Measurements from ENCODE around the gene STK38.
"Not testable (repeated sequence)": the region's sequence is repeated elsewhere in the genome, so short reads cannot be mapped to it uniquely, and the experiment has no call there.

- TF ChIP-seq, protein P1, sequence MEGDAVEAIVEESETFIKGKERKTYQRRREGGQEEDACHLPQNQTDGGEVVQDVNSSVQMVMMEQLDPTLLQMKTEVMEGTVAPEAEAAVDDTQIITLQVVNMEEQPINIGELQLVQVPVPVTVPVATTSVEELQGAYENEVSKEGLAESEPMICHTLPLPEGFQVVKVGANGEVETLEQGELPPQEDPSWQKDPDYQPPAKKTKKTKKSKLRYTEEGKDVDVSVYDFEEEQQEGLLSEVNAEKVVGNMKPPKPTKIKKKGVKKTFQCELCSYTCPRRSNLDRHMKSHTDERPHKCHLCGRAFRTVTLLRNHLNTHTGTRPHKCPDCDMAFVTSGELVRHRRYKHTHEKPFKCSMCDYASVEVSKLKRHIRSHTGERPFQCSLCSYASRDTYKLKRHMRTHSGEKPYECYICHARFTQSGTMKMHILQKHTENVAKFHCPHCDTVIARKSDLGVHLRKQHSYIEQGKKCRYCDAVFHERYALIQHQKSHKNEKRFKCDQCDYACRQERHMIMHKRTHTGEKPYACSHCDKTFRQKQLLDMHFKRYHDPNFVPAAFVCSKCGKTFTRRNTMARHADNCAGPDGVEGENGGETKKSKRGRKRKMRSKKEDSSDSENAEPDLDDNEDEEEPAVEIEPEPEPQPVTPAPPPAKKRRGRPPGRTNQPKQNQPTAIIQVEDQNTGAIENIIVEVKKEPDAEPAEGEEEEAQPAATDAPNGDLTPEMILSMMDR (conservative IDR thresholded peaks at IDR 0.05): not testable (repeated sequence)
- not testable (repeated sequence) for TF ChIP-seq EZH2 (IDR thresholded peaks at IDR 0.05; ENCODE audit: low read depth)
These were observed 94.4 kb downstream of the STK38 start for GRCh38 chr6:36452897-36453296.
